H9 (cell line): Measurements from ENCODE around the gene DYDC1. TPM values are rescaled to one million over a fixed set of nuclear protein-coding genes. Genes with fewer than 3 reads are reported as not detected.

Experiments
- DNase-seq: peaks from one replicate; pipeline ENCODE4 v3.0.0-alpha.2; 2017
- H2AFZ ChIP-seq: one replicate; pipeline ENCODE4 v1.6.1; 2013; ENCODE audit warnings: mild to moderate bottlenecking, low read length, control low read depth, moderate library complexity
- H2AK5ac ChIP-seq: 2 replicates; pipeline ENCODE4 v1.6.1; 2013; ENCODE audit warnings: low read length, control low read depth, mixed read lengths; ENCODE audit not compliant: insufficient read length
- H2BK120ac ChIP-seq: one replicate; pipeline ENCODE4 v1.6.1; 2013; ENCODE audit warnings: low read depth, mild to moderate bottlenecking, low read length, control low read depth, inconsistent platforms; ENCODE audit not compliant: poor library complexity, severe bottlenecking
- H2BK12ac ChIP-seq: 2 replicates; pipeline ENCODE4 v1.6.1; 2013; ENCODE audit warnings: low read length, control low read depth, mixed read lengths, low read depth; ENCODE audit not compliant: insufficient read length
- H2BK15ac ChIP-seq: 2 replicates; pipeline ENCODE4 v1.6.1; 2013; ENCODE audit warnings: low read depth, low read length, control low read depth
- H2BK20ac ChIP-seq: one replicate; pipeline ENCODE4 v1.6.1; 2013; ENCODE audit warnings: low read depth, mild to moderate bottlenecking, low read length, control low read depth, inconsistent platforms; ENCODE audit not compliant: poor library complexity, severe bottlenecking
- H2BK5ac ChIP-seq: 2 replicates; pipeline ENCODE4 v1.6.1; 2013; ENCODE audit warnings: low read length, control low read depth, mixed read lengths; ENCODE audit not compliant: insufficient read length
- H3K14ac ChIP-seq: 2 replicates; pipeline ENCODE4 v1.6.1; 2013; ENCODE audit warnings: low read length, control low read depth; ENCODE audit not compliant: insufficient read depth
- H3K18ac ChIP-seq: 2 replicates; pipeline ENCODE4 v1.6.1; 2013; ENCODE audit warnings: low read depth, mild to moderate bottlenecking, mixed read lengths, low read length, control low read depth; ENCODE audit not compliant: insufficient read length
- H3K23ac ChIP-seq: 2 replicates; pipeline ENCODE4 v1.6.1; 2013; ENCODE audit warnings: low read length, control low read depth, mixed read lengths, low read depth; ENCODE audit not compliant: insufficient read length
- H3K23me2 ChIP-seq: 2 replicates; pipeline ENCODE4 v1.6.1; 2013; ENCODE audit warnings: low read depth, mild to moderate bottlenecking, mixed read lengths, low read length, control low read depth; ENCODE audit not compliant: insufficient read length, poor library complexity, severe bottlenecking
- H3K27ac ChIP-seq: 2 replicates; pipeline ENCODE4 v1.5.1; 2013; ENCODE audit warnings: low read length, control low read depth, mixed read lengths, low read depth; ENCODE audit not compliant: insufficient read length
- H3K27me3 ChIP-seq: 2 replicates; pipeline ENCODE4 v1.6.1; 2013; ENCODE audit warnings: low read length, control low read depth, inconsistent platforms; ENCODE audit not compliant: insufficient read depth
- H3K4ac ChIP-seq: 2 replicates; pipeline ENCODE4 v1.6.1; 2013; ENCODE audit warnings: low read depth, mild to moderate bottlenecking, control low read depth, inconsistent platforms, low read length, moderate library complexity
- H3K4me1 ChIP-seq: 2 replicates; pipeline ENCODE4 v1.6.1; 2013; ENCODE audit warnings: low read length, control low read depth, inconsistent platforms; ENCODE audit not compliant: insufficient read depth
- H3K4me2 ChIP-seq: 2 replicates; pipeline ENCODE4 v1.6.1; 2013; ENCODE audit warnings: low read length, control low read depth, mixed read lengths; ENCODE audit not compliant: insufficient read length, insufficient read depth
- H3K56ac ChIP-seq: 2 replicates; pipeline ENCODE4 v1.6.1; 2013; ENCODE audit warnings: low read depth, mild to moderate bottlenecking, mixed read lengths, low read length, control low read depth; ENCODE audit not compliant: insufficient read length
- H3K79me1 ChIP-seq: 2 replicates; pipeline ENCODE4 v1.6.1; 2013; ENCODE audit warnings: low read depth, mild to moderate bottlenecking, moderate library complexity, low read length, control low read depth, inconsistent platforms; ENCODE audit not compliant: insufficient read depth, poor library complexity, severe bottlenecking
- H3K79me2 ChIP-seq: 2 replicates; pipeline ENCODE4 v1.6.1; 2013; ENCODE audit warnings: low read length, control low read depth, inconsistent platforms; ENCODE audit not compliant: insufficient read depth
- H3K9ac ChIP-seq: 2 replicates; pipeline ENCODE4 v1.6.1; 2013; ENCODE audit warnings: low read length, control low read depth, mixed read lengths; ENCODE audit not compliant: insufficient read length; ENCODE audit errors: extremely low read depth
- H3K9me3 ChIP-seq: one replicate; pipeline ENCODE4 v1.6.1; 2013; ENCODE audit warnings: low read depth, low read length, inconsistent platforms; ENCODE audit not compliant: control insufficient read depth
- H3T11ph ChIP-seq: one replicate; pipeline ENCODE4 v1.6.1; 2013; ENCODE audit warnings: mild to moderate bottlenecking, low read length, control low read depth, inconsistent platforms
- H4K20me1 ChIP-seq: one replicate; pipeline ENCODE4 v1.6.1; 2013; ENCODE audit not compliant: control insufficient read depth, insufficient read length, insufficient read depth
- H4K5ac ChIP-seq: 2 replicates; pipeline ENCODE4 v1.6.1; 2013; ENCODE audit warnings: low read depth, mild to moderate bottlenecking, mixed read lengths, low read length, control low read depth; ENCODE audit not compliant: insufficient read length
- H4K8ac ChIP-seq: replicated peaks from 2 replicates; pipeline ENCODE4 v1.6.1; 2013; ENCODE audit warnings: low read length, control low read depth, mixed read lengths, low read depth; ENCODE audit not compliant: insufficient read length
- H4K91ac ChIP-seq: 2 replicates; pipeline ENCODE4 v1.6.1; 2013; ENCODE audit warnings: low read depth, mild to moderate bottlenecking, moderate library complexity, mixed read lengths, low read length, control low read depth; ENCODE audit not compliant: insufficient read length
- H3K27ac Mint-ChIP-seq, 3 experiments: 2 replicates in 2 of 3; 3 replicates in 1 of 3; pipeline ENCODE4 v1.8.0; 2020 to 2021; ENCODE audit warnings: mixed read lengths in 3 of 3, mild to moderate bottlenecking in 1 of 3, moderate library complexity in 1 of 3
- H3K27me3 Mint-ChIP-seq: 2 replicates; pipeline ENCODE4 v1.8.0; 2021; ENCODE audit warnings: low read depth, mild to moderate bottlenecking, moderate library complexity, mixed read lengths
- H3K36me3 Mint-ChIP-seq, 3 experiments: 2 replicates in 2 of 3; 3 replicates in 1 of 3; pipeline ENCODE4 v1.8.0; 2020 to 2021; ENCODE audit warnings: low read depth in 3 of 3, mixed read lengths in 3 of 3; ENCODE audit not compliant: insufficient read depth in 1 of 3
- H3K4me1 Mint-ChIP-seq, 2 experiments: 2 replicates each; pipeline ENCODE4 v1.8.0; 2020; ENCODE audit warnings: mixed read lengths in 2 of 2
- H3K4me3 Mint-ChIP-seq, 2 experiments: 2 replicates in 1 of 2; 3 replicates in 1 of 2; pipeline ENCODE4 v1.8.0; 2020 to 2021; ENCODE audit warnings: mild to moderate bottlenecking in 2 of 2, mixed read lengths in 2 of 2, moderate library complexity in 1 of 2
- H3K9me3 Mint-ChIP-seq, 2 experiments: 2 replicates in 1 of 2; 3 replicates in 1 of 2; pipeline ENCODE4 v1.8.0; 2020; ENCODE audit warnings: mild to moderate bottlenecking in 2 of 2, mixed read lengths in 2 of 2, moderate library complexity in 1 of 2
- WGBS: extraction: QIAGEN DNeasy Blood & Tissue Kit; methylation state at CpG from one replicate; pipeline ENCODE4 v1.1.7; 2013; ENCODE audit warnings: missing lambda C conversion rate, low lambda C conversion rate, mixed read lengths; ENCODE audit not compliant: insufficient read length; ENCODE audit errors: extremely low coverage; 5-methylcytosine and 5-hydroxymethylcytosine counted together
- total RNA-seq: library from RNA; stranded (reverse); gene quantifications from 2 replicates; pipeline ENCODE4 v1.2.1, GENCODE V29; 2021
- TF ChIP-seq, protein P1 (sequence below): fragments of 200-600 bp; sonication (generic); conservative IDR thresholded peaks from 3 replicates; pipeline ENCODE4 v1.8.0; 2021; ENCODE audit warnings: antibody characterized with exemption, mild to moderate bottlenecking

DYDC1 gene
- total RNA-seq, 1 experiment from 2014 or later = not detected

DNA sequence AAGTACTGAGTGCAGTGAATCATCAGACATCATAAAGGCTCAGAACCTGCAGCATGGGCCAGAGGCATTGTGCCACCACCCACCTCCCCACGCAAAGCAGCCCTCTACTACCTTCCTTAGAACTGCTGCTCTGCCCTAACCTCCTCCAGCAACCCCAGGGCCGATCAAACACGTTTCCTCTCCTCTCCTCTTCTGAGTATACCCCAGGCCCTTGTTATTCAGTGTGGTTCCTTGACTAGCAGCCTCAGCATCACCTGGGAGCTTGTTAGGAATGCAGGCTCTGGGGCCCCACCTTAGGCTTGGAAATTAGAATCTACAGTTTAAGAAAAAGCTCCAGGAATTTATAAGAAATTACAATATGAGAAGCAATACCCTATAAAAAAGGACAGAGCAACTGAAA, 33.2 kb downstream of the DYDC1 start:
- Histone ChIP-seq H2AFZ (no peak overlapping the region), H3K79me1 (no peaks in the 10 kb centered on the region), H3K9ac (no peak overlapping the region), H3K27me3 (no peaks in the 10 kb centered on the region), H3K79me2 (no peaks in the 10 kb centered on the region), H3K56ac (no peak overlapping the region), H3K4ac (no peak overlapping the region), H2BK12ac (no peak overlapping the region), H2BK20ac (no peak overlapping the region), H2BK120ac (no peak overlapping the region), H4K5ac (no peak overlapping the region), H2BK5ac (no peak overlapping the region), H3K14ac (no peak overlapping the region), H3K4me2 (no peak overlapping the region), H3T11ph (no peak overlapping the region), H3K23ac (no peak overlapping the region), H4K20me1 (no peaks in the 10 kb centered on the region), H3K18ac (no peak overlapping the region), H2BK15ac (no peak overlapping the region), H4K91ac (no peak overlapping the region), H3K9me3 (no peaks in the 10 kb centered on the region), H3K4me1 (no peaks in the 10 kb centered on the region; the same call in 1 of the 2 replicates), H3K27ac (no peak overlapping the region), H4K8ac (no peak overlapping the region), H2AK5ac (no peak overlapping the region), H3K23me2 (no peaks in the 10 kb centered on the region)
- WGBS = no CpG with 5 or more reads among the region's 3 CpGs
- Mint-ChIP-seq H3K4me3 (no peak overlapping the region), H3K4me1 (peaks cover 6 to 12% of the 10 kb centered on the region in 2 experiments), H3K27ac (no peak overlapping the region), H3K9me3 (no peaks in the 10 kb centered on the region), H3K27me3 (no peaks in the 10 kb centered on the region), H3K36me3 (no peaks in the 10 kb centered on the region)
- TF ChIP-seq, protein P1, sequence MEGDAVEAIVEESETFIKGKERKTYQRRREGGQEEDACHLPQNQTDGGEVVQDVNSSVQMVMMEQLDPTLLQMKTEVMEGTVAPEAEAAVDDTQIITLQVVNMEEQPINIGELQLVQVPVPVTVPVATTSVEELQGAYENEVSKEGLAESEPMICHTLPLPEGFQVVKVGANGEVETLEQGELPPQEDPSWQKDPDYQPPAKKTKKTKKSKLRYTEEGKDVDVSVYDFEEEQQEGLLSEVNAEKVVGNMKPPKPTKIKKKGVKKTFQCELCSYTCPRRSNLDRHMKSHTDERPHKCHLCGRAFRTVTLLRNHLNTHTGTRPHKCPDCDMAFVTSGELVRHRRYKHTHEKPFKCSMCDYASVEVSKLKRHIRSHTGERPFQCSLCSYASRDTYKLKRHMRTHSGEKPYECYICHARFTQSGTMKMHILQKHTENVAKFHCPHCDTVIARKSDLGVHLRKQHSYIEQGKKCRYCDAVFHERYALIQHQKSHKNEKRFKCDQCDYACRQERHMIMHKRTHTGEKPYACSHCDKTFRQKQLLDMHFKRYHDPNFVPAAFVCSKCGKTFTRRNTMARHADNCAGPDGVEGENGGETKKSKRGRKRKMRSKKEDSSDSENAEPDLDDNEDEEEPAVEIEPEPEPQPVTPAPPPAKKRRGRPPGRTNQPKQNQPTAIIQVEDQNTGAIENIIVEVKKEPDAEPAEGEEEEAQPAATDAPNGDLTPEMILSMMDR = no peak
- DNase-seq = no peak
